Ovary (tissue), 3 donors: ENCODE data around the gene BBS2.

ENCODE experiments used
- EP300 ChIP-seq: sonication (generic); formaldehyde crosslinking; IDR thresholded peaks from one replicate; pipeline ENCODE4 v1.6.1; 2017; ENCODE audit warnings: antibody characterized with exemption
- POLR2A ChIP-seq: fragments of 450-650 bp; IDR thresholded peaks from one replicate; pipeline ENCODE4 v1.6.1; 2017; ENCODE audit warnings: antibody characterized with exemption, mild to moderate bottlenecking, moderate library complexity
- TF ChIP-seq, protein P1 (sequence below), 3 donors: fragments of 450-650 bp in 2 of 3; fragments of 200-600 bp in 1 of 3; IDR thresholded peaks; one replicate each; pipeline versions ENCODE4 v1.5.1 to v1.8.0; 2016 to 2022; ENCODE audit warnings: antibody characterized with exemption in 3 of 3, mild to moderate bottlenecking in 1 of 3
- donor health status: DM: no; HTN: no; CAD: no.

- TF ChIP-seq POLR2A (no peak), EP300 (no peak)
- TF ChIP-seq, protein P1, sequence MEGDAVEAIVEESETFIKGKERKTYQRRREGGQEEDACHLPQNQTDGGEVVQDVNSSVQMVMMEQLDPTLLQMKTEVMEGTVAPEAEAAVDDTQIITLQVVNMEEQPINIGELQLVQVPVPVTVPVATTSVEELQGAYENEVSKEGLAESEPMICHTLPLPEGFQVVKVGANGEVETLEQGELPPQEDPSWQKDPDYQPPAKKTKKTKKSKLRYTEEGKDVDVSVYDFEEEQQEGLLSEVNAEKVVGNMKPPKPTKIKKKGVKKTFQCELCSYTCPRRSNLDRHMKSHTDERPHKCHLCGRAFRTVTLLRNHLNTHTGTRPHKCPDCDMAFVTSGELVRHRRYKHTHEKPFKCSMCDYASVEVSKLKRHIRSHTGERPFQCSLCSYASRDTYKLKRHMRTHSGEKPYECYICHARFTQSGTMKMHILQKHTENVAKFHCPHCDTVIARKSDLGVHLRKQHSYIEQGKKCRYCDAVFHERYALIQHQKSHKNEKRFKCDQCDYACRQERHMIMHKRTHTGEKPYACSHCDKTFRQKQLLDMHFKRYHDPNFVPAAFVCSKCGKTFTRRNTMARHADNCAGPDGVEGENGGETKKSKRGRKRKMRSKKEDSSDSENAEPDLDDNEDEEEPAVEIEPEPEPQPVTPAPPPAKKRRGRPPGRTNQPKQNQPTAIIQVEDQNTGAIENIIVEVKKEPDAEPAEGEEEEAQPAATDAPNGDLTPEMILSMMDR (IDR thresholded peaks at IDR 0.05), result no peak
These were observed 29.3 kb upstream of the BBS2 start for GRCh38 chr16:56549161-56549560.
